ENCODE measurements around the gene TMEM161B.

The TMEM161B gene

DNA sequence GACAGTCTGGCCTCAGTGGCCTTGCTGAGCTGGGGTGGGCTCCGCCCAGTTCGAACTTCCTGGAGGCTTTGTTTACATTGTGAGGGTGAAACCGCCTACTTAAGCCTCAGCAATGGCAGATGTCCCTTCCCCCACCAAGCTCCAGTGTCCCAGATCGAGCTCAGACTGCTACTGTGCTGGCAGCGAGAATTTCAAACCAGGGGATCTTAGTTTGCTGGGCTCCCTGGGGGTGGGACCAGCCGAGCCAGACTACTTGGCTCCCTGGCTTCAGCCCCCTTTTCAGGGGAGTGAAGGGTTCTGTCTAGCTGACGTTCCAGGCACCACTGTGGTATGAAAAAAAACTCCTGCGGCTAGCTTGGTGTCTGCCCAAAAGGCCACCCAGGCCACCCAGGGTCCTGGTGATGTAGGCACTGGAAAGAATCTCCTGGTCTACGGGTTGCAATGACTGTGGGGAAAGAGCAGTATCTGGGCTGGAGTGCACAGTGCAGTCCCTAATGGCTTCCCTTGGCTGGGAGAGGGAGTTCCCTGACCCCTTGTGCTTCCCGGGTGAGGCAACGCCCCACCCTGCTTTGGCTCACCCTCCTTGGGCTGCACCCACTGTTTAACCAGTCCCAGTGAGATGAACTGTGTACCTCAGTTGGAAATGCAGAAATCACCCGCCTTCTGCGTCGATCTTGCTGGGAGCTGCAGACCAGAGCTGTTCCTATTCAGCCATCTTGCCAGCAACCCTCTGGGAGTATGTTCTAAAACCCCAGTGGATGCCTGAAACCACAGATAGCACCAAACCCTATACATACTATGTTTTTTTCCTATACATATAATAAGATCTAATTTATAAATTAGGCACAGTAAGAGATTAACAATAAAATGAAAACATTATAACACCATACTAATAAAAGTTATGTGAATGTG, 95.5 kb downstream of the TMEM161B start:
- Mint-ChIP-seq H3K9me3 (peaks cover 11% of the 10 kb centered on the region), H3K36me3 (no peaks in the 10 kb centered on the region), H3K27ac (no peak overlapping the region), H3K4me1 (no peaks in the 10 kb centered on the region), H3K4me3 (no peak overlapping the region)
- DNase-seq (ENCODE audit: low spot score in 2 of 2) = no peak
- ATAC-seq = no peak

GRCh38 chr5:88159591-88159990, 109.1 kb downstream of the TMEM161B start:
- ATAC-seq = no peak
- no peak for DNase-seq (ENCODE audit: low spot score in 2 of 2)
- Mint-ChIP-seq H3K4me1 (no peaks in the 10 kb centered on the region), H3K9me3 (no peaks in the 10 kb centered on the region), H3K27ac (no peak overlapping the region), H3K4me3 (no peak overlapping the region), H3K36me3 (no peaks in the 10 kb centered on the region)

DNA sequence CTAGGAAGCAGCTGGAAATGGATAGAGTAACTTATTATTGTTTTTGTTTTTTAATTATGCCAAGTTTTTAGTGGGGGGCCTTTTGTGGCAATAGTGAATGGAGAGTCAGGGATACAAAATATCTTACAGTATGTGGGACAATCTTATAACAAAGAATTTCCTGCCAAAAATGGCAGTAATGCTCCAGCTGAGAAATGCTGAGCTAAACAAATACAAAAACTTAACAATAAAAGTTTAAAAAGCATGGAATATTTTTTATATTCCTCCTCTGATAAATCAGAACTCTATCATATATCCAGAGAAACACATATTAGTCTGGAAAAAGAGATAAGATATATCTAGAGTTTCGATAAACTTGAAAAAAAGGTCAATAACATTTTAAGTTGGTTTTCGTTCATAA, 110.6 kb downstream of the TMEM161B start:
- Mint-ChIP-seq H3K36me3 (no peaks in the 10 kb centered on the region), H3K4me3 (no peak overlapping the region), H3K9me3 (no peaks in the 10 kb centered on the region), H3K27ac (no peak overlapping the region), H3K4me1 (no peaks in the 10 kb centered on the region)
- ATAC-seq (no peak), DNase-seq (ENCODE audit: low spot score in 2 of 2) (no peak)

DNA sequence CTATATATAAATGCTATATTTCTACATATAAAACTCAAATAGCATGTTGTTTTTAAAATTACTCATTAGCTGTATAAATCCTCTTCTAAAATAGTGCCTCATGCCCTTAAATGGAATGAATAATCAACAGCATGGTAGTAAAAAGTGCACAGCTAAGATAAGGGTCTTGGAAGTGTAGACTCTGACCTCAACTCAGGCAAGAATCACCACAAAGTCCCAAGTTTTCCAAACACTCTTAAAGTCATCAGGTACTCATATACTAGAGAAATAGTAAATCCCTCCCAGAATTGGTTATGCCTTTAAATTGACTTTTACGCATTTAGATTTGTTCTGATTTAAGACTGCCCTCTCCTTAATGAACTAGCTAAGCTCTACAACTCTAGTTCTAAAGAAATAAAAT, 113.8 kb downstream of the TMEM161B start:
- no peak overlapping the region for H3K4me3 Mint-ChIP-seq
- H3K36me3 Mint-ChIP-seq = no peaks in the 10 kb centered on the region
- no peaks in the 10 kb centered on the region for H3K4me1 Mint-ChIP-seq
- ATAC-seq (no peak), DNase-seq (ENCODE audit: low spot score in 2 of 2) (no peak)
- H3K27ac Mint-ChIP-seq = no peak overlapping the region
- H3K9me3 Mint-ChIP-seq = peaks cover 11% of the 10 kb centered on the region

- no peak for ATAC-seq
- H3K4me1 Mint-ChIP-seq = peaks cover under 1% of the 10 kb centered on the region
- H3K9me3 Mint-ChIP-seq = peaks cover 11% of the 10 kb centered on the region
- H3K4me3 Mint-ChIP-seq = no peak overlapping the region
- no peak for DNase-seq (ENCODE audit: low spot score in 2 of 2)
- no peak overlapping the region for H3K27ac Mint-ChIP-seq
- no peaks in the 10 kb centered on the region for H3K36me3 Mint-ChIP-seq
These were observed 117.9 kb downstream of the TMEM161B start for GRCh38 chr5:88150747-88151146.

- Mint-ChIP-seq H3K4me1 (peaks cover 17% of the 10 kb centered on the region), H3K27ac (no peak overlapping the region), H3K9me3 (peaks cover 4% of the 10 kb centered on the region), H3K36me3 (no peaks in the 10 kb centered on the region), H3K4me3 (no peak overlapping the region)
- no peak for DNase-seq (ENCODE audit: low spot score in 2 of 2)
- ATAC-seq = no peak
These were observed 122.8 kb downstream of the TMEM161B start for GRCh38 chr5:88145611-88146467.

- H3K9me3 Mint-ChIP-seq = no peaks in the 10 kb centered on the region
- peaks cover 17% of the 10 kb centered on the region for H3K4me1 Mint-ChIP-seq
- no peak overlapping the region for H3K27ac Mint-ChIP-seq
- no peak overlapping the region for H3K4me3 Mint-ChIP-seq
- no peaks in the 10 kb centered on the region for H3K36me3 Mint-ChIP-seq
- ATAC-seq = no peak
- DNase-seq (ENCODE audit: low spot score in 2 of 2) = no peak
These were observed 123.4 kb downstream of the TMEM161B start for GRCh38 chr5:88145221-88145610.

All from stimulated activated effector memory CD8-positive, alpha-beta T cell treated with anti-CD3 and anti-CD28 coated beads, Interleukin-12 subunit alpha, Interleukin-12 subunit beta, amount 100 ng/mL, for 72 hours (primary cell).